HL-60 (cell line): ENCODE measurements around the gene TNNT2.
A peak's percentile ranks its signal among the peaks of the same experiment; 100 is the strongest.

Source experiments
- DNase-seq, 2 experiments: peaks; one replicate each; pipeline ENCODE4 v3.0.0-alpha.2; 2010 to 2020; ENCODE audit warnings: low read depth in 1 of 2, low spot score in 1 of 2
- H3K27ac ChIP-seq: fragments of 250-450 bp; sonication (Bioruptor Pico); replicated peaks from 2 replicates; pipeline ENCODE4 v1.5.1; 2020; ENCODE audit warnings: mild to moderate bottlenecking, moderate library complexity
- H3K27me3 ChIP-seq: fragments of 250-450 bp; sonication (Bioruptor Pico); 2 replicates; pipeline ENCODE4 v1.5.1; 2021; ENCODE audit warnings: mild to moderate bottlenecking, moderate library complexity; ENCODE audit not compliant: insufficient read depth, poor library complexity, severe bottlenecking
- H3K4me3 ChIP-seq: replicated peaks from 2 replicates; pipeline ENCODE4 v1.5.1; 2011; ENCODE audit warnings: mild to moderate bottlenecking, control low read depth, low read length; ENCODE audit not compliant: insufficient read depth
- CTCF ChIP-seq: IDR thresholded peaks from one replicate; pipeline ENCODE4 v1.5.1; 2011; ENCODE audit warnings: low read length, control low read depth, inconsistent platforms; ENCODE audit not compliant: insufficient read depth
- GABPA ChIP-seq: IDR thresholded peaks from 2 replicates; pipeline ENCODE4 v1.6.1; 2012; ENCODE audit warnings: low read depth
- POLR2AphosphoS5 ChIP-seq: IDR thresholded peaks from 2 replicates; pipeline ENCODE4 v1.6.1; 2012; ENCODE audit warnings: low read depth
- SPI1 ChIP-seq: IDR thresholded peaks from 2 replicates; pipeline ENCODE4 v1.6.1; 2012; ENCODE audit warnings: low read depth, mild to moderate bottlenecking, borderline replicate concordance
- TF ChIP-seq, protein P1 (sequence below): IDR thresholded peaks from 2 replicates; pipeline ENCODE4 v1.6.1; 2012; ENCODE audit warnings: low read depth; ENCODE audit not compliant: insufficient replicate concordance

The TNNT2 gene

DNA sequence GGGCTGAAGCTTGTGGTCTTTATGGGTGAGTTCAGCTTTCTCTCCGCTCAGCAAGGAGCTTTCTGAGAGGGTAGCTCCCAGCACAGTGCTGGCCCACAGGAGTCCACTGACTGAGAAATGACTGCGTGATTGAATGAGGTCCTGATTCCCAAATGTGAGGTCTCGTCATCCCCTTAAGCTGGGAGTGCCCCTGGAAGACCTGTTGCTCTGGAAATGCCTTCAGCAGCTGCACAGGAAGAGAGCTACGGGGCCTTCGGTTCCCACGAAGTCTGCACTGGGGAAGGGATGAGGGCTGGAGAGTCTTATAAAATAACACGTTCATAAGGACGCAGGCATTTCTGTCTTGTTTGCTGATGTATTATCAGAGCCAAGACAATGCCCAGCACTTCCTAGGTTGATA, 14.0 kb downstream of the TNNT2 start:
- Histone ChIP-seq H3K27me3 (no peaks in the 10 kb centered on the region), H3K4me3 (no peak overlapping the region), H3K27ac (no peak overlapping the region)
- no peak for TF ChIP-seq SPI1
- TF ChIP-seq, protein P1, sequence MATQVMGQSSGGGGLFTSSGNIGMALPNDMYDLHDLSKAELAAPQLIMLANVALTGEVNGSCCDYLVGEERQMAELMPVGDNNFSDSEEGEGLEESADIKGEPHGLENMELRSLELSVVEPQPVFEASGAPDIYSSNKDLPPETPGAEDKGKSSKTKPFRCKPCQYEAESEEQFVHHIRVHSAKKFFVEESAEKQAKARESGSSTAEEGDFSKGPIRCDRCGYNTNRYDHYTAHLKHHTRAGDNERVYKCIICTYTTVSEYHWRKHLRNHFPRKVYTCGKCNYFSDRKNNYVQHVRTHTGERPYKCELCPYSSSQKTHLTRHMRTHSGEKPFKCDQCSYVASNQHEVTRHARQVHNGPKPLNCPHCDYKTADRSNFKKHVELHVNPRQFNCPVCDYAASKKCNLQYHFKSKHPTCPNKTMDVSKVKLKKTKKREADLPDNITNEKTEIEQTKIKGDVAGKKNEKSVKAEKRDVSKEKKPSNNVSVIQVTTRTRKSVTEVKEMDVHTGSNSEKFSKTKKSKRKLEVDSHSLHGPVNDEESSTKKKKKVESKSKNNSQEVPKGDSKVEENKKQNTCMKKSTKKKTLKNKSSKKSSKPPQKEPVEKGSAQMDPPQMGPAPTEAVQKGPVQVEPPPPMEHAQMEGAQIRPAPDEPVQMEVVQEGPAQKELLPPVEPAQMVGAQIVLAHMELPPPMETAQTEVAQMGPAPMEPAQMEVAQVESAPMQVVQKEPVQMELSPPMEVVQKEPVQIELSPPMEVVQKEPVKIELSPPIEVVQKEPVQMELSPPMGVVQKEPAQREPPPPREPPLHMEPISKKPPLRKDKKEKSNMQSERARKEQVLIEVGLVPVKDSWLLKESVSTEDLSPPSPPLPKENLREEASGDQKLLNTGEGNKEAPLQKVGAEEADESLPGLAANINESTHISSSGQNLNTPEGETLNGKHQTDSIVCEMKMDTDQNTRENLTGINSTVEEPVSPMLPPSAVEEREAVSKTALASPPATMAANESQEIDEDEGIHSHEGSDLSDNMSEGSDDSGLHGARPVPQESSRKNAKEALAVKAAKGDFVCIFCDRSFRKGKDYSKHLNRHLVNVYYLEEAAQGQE = no peak
- no peak for TF ChIP-seq POLR2AphosphoS5
- no peak for DNase-seq

- no peak overlapping the region for H3K4me3 ChIP-seq
- H3K27ac ChIP-seq = no peak overlapping the region
- H3K27me3 ChIP-seq = no peaks in the 10 kb centered on the region
- DNase-seq = no peak
- TF ChIP-seq SPI1 (no peak), GABPA (no peak), CTCF (no peak), POLR2AphosphoS5 (no peak)
- TF ChIP-seq, protein P1 = no peak
Measured at GRCh38 chr1:201362906-201363305, 14.6 kb downstream of the TNNT2 start.

DNA sequence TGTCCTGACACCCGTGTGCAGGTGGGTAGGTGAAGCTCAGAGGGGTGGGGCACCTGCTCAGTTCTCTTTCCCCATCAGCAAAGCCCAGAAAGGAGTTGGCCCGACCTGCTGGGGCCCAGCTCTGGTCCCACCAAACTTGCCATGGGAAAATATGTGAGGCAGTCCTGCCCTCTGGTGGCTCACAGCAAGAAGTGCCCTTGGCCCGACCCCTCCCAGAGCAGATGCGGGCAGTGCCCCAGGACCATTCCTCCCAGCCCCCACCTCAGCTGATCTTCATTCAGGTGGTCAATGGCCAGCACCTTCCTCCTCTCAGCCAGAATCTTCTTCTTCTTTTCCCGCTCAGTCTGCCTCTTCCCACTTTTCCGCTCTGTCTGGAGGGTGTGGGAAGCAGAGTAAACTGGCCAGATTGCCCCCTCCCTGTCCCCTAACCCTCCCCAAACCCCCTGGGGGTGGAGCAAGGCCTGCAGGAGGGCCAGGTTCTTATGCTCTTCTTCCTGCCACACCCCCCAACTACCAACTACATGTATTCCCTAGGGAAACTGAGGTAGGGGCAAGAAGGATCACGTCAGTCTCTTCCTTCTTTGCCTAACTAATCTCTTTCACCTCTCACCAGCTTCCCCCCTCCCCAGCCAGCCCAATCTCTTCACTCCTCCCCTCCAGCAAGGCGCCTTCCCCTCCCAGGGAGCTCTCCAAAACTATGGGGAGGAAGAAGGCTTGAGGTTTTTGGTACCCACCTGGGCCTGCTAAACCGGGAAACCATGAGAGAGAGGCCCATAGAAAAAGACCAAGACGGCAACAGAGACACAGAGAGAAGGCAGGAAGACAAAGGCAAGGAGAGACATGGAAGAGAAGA, 15.6 kb downstream of the TNNT2 start:
- no peak overlapping the region for H3K4me3 ChIP-seq
- peak; percentile 3 to 17 for DNase-seq
- no peak overlapping the region for H3K27ac ChIP-seq
- H3K27me3 ChIP-seq = no peaks in the 10 kb centered on the region
- peak; percentile 58 for TF ChIP-seq CTCF
- no peak for TF ChIP-seq POLR2AphosphoS5

- DNase-seq = no peak
- TF ChIP-seq POLR2AphosphoS5 = no peak
- no peak for TF ChIP-seq CTCF
- no peak for TF ChIP-seq SPI1
- TF ChIP-seq, protein P1 = no peak
- no peak for TF ChIP-seq GABPA
- H3K27ac ChIP-seq = no peak overlapping the region
- no peaks in the 10 kb centered on the region for H3K27me3 ChIP-seq
- no peak overlapping the region for H3K4me3 ChIP-seq
Measured at GRCh38 chr1:201360901-201361651, 16.4 kb downstream of the TNNT2 start.
